GM23338 (cell line): ENCODE data around the gene MET. TPM values are rescaled to one million over a fixed set of nuclear protein-coding genes. Genes with fewer than 3 reads are reported as not detected.

ENCODE experiments used
- ATAC-seq: fragments of 200-7000 bp; cut with Tn5 transposase; 3 replicates; pipeline ENCODE4 v1.9.1; 2020
- DNase-seq: peaks from one replicate; pipeline ENCODE4 v3.0.0-alpha.2; 2015; ENCODE audit warnings: low spot score
- H2AFZ ChIP-seq: fragments of 200-600 bp; sonication (generic); 2 replicates; pipeline ENCODE4 v1.8.0; 2016; ENCODE audit warnings: antibody characterized with exemption, mild to moderate bottlenecking, moderate library complexity
- H3F3A ChIP-seq: fragments of 200-600 bp; sonication (generic); replicated peaks from 2 replicates; pipeline ENCODE4 v1.8.0; 2017; ENCODE audit warnings: antibody characterized with exemption, mixed run types, low read depth
- H3K27ac ChIP-seq: fragments of 200-600 bp; sonication (generic); 2 replicates; pipeline ENCODE4 v1.6.1; 2016; ENCODE audit warnings: low read depth
- H3K27me3 ChIP-seq: fragments of 200-600 bp; sonication (generic); 2 replicates; pipeline ENCODE4 v1.8.0; 2016; ENCODE audit warnings: mild to moderate bottlenecking, mixed run types, moderate library complexity; ENCODE audit not compliant: insufficient read depth
- H3K36me3 ChIP-seq: fragments of 200-600 bp; sonication (generic); 2 replicates; pipeline ENCODE4 v1.8.0; 2016; ENCODE audit warnings: mild to moderate bottlenecking; ENCODE audit not compliant: insufficient read depth
- H3K4me1 ChIP-seq: fragments of 200-600 bp; sonication (generic); 2 replicates; pipeline ENCODE4 v1.8.0; 2016; ENCODE audit warnings: mild to moderate bottlenecking, moderate library complexity; ENCODE audit not compliant: insufficient read depth
- H3K4me2 ChIP-seq: fragments of 200-600 bp; sonication (generic); 2 replicates; pipeline ENCODE4 v1.7.1; 2017; ENCODE audit warnings: mixed run types
- H3K4me3 ChIP-seq: fragments of 200-600 bp; sonication (generic); 2 replicates; pipeline ENCODE4 v1.6.1; 2016; ENCODE audit warnings: mixed run types
- H3K79me2 ChIP-seq: fragments of 200-600 bp; sonication (generic); replicated peaks from 2 replicates; pipeline ENCODE4 v1.8.0; 2017; ENCODE audit warnings: mild to moderate bottlenecking; ENCODE audit not compliant: insufficient read depth
- H3K9me2 ChIP-seq: fragments of 200-600 bp; sonication (generic); 2 replicates; pipeline ENCODE4 v1.8.0; 2017; ENCODE audit not compliant: insufficient read depth
- H4K20me1 ChIP-seq: fragments of 200-600 bp; sonication (generic); replicated peaks from 2 replicates; pipeline ENCODE4 v1.8.0; 2017; ENCODE audit warnings: mild to moderate bottlenecking; ENCODE audit not compliant: insufficient read depth
- H3K27ac Mint-ChIP-seq: 2 replicates; pipeline ENCODE4 v1.8.0; 2020; ENCODE audit warnings: inconsistent platforms, mild to moderate bottlenecking, moderate library complexity, mixed read lengths
- H3K27me3 Mint-ChIP-seq: 3 replicates; pipeline ENCODE4 v1.8.0; 2022; ENCODE audit warnings: low read depth, mild to moderate bottlenecking, moderate library complexity, mixed read lengths, inconsistent platforms; ENCODE audit not compliant: insufficient read depth, poor library complexity
- H3K36me3 Mint-ChIP-seq: 3 replicates; pipeline ENCODE4 v1.8.0; 2021; ENCODE audit warnings: low read depth, mild to moderate bottlenecking, inconsistent platforms, moderate library complexity, mixed read lengths
- H3K4me1 Mint-ChIP-seq: 3 replicates; pipeline ENCODE4 v1.8.0; 2020; ENCODE audit warnings: mild to moderate bottlenecking, inconsistent platforms, mixed read lengths
- H3K4me3 Mint-ChIP-seq: 3 replicates; pipeline ENCODE4 v1.8.0; 2021; ENCODE audit warnings: moderate library complexity, mild to moderate bottlenecking, inconsistent platforms, mixed read lengths
- H3K9me3 Mint-ChIP-seq: 3 replicates; pipeline ENCODE4 v1.8.0; 2020; ENCODE audit warnings: moderate library complexity, mild to moderate bottlenecking, inconsistent platforms, mixed read lengths
- CTCF ChIP-seq, 2 experiments: fragments of 200-600 bp in 1 of 2; sonication (generic) in 1 of 2; conservative IDR thresholded peaks; 2 replicates each; pipeline versions ENCODE4 v1.5.1 to v1.6.1; 2016 to 2017; ENCODE audit warnings: antibody characterized with exemption in 2 of 2, low read depth in 2 of 2, mild to moderate bottlenecking in 2 of 2, moderate library complexity in 1 of 2
- ETS1 ChIP-seq: IDR thresholded peaks from 2 replicates; pipeline ENCODE4 v1.6.1; 2016; ENCODE audit warnings: antibody characterized with exemption
- EZH2 ChIP-seq: fragments of 200-600 bp; sonication (generic); IDR thresholded peaks from one replicate; pipeline ENCODE4 v1.8.0; 2017; ENCODE audit warnings: antibody characterized with exemption, mild to moderate bottlenecking, low read depth; ENCODE audit not compliant: unreplicated experiment
- POLR2AphosphoS5 ChIP-seq: IDR thresholded peaks from 2 replicates; pipeline ENCODE4 v1.6.1; 2016; ENCODE audit warnings: antibody characterized with exemption, low read depth
- REST ChIP-seq: IDR thresholded peaks from one replicate; pipeline ENCODE4 v1.6.1; 2018; ENCODE audit warnings: antibody characterized with exemption; ENCODE audit not compliant: unreplicated experiment
- STAT1 ChIP-seq: IDR thresholded peaks from one replicate; pipeline ENCODE4 v1.6.1; 2016; ENCODE audit warnings: antibody characterized with exemption; ENCODE audit not compliant: unreplicated experiment
- ZNF462 ChIP-seq: fragments of 250-450 bp; sonication (Bioruptor Pico); IDR thresholded peaks from 2 replicates; pipeline ENCODE4 v1.5.0; 2020; ENCODE audit warnings: mild to moderate bottlenecking, moderate library complexity
- polyA plus RNA-seq: library from polyadenylated mRNA; unstranded; fragments of >200 nt; fragmentation: Nextera tagmentation; extraction: Ambion mirVana; gene quantifications from 2 replicates; pipeline ENCODE4 v1.2.1, GENCODE V29; 2016
- total RNA-seq: library from RNA; depleted of rRNA; stranded (reverse); fragments of >200 nt; shearing (Covaris generic); gene quantifications from 2 replicates; pipeline ENCODE4 v1.2.3, GENCODE V29; 2014

The MET gene
- total and polyA plus RNA-seq, 2 experiments from 2014 or later: 4.8 to 23.1 TPM

GRCh38 chr7:116697152-116697551, 25.2 kb downstream of the MET start:
- Mint-ChIP-seq H3K27me3 (no peaks in the 10 kb centered on the region), H3K4me3 (no peak overlapping the region), H3K27ac (no peak overlapping the region), H3K9me3 (no peaks in the 10 kb centered on the region), H3K36me3 (no peaks in the 10 kb centered on the region), H3K4me1 (peaks cover 12% of the 10 kb centered on the region; the same call in 2 of the 3 replicates)
- Histone ChIP-seq H3K9me2 (0 out of 2 replicates have a peak, but pooled peaks cover 8% of the 10 kb centered on the region), H3K27ac (no peak overlapping the region), H3F3A (no peaks in the 10 kb centered on the region), H2AFZ (no peak overlapping the region), H4K20me1 (no peaks in the 10 kb centered on the region), H3K4me2 (no peak overlapping the region), H3K79me2 (no peaks in the 10 kb centered on the region), H3K4me3 (no peak overlapping the region), H3K4me1 (peaks cover 6% of the 10 kb centered on the region; the same call in 1 of the 2 replicates), H3K27me3 (no peaks in the 10 kb centered on the region), H3K36me3 (no peaks in the 10 kb centered on the region)
- DNase-seq (no peak), ATAC-seq (no peak)
- no peak for TF ChIP-seq EZH2
- TF ChIP-seq CTCF (conservative IDR thresholded peaks at IDR 0.05; ENCODE audit: low read depth in 2 of 2): no peak
- TF ChIP-seq POLR2AphosphoS5: no peak
- no peak for TF ChIP-seq ZNF462 (CRISPR knock-in tag)
- TF ChIP-seq STAT1: no peak
- no peak for TF ChIP-seq REST
- TF ChIP-seq ETS1: no peak
